Endothelial cell of umbilical vein (primary cell): Measurements from ENCODE around the gene NAA10. TPM values are rescaled to one million over a fixed set of nuclear protein-coding genes. Genes with fewer than 3 reads are reported as not detected.

ENCODE experiments used
- BruUV-seq: library from RNA; stranded (reverse); fragments of 400-500 nt; replicated peaks from 2 replicates; lab custom pipeline; 2021; lab: Mats Ljungman, UMichigan
- CTCF ChIA-PET: fragments of 300-600, 350-600 bp; sonication (Branson Sonifier 250); formaldehyde crosslinking; loops from one replicate; lab custom pipeline; 2021; ENCODE audit warnings: antibody characterized with exemption, inconsistent platforms; lab: Charles Lee
- POLR2A ChIA-PET: fragments of 300-600, 350-600 bp; sonication (Branson Sonifier 250); formaldehyde crosslinking; loops from one replicate; lab custom pipeline; 2021; ENCODE audit warnings: antibody characterized with exemption, inconsistent platforms; lab: Charles Lee
- DNase-seq: peaks from one replicate; pipeline ENCODE4 v3.0.0-alpha.2; 2011; ENCODE audit warnings: low read depth, low spot score
- FAIRE-seq: peaks from 2 replicates; lab custom pipeline; 2011; peaks lifted over from hg19 to GRCh38; lab: Jason Lieb, UNC
- H2AFZ ChIP-seq: 2 replicates; pipeline ENCODE4 v1.6.0; 2012; ENCODE audit warnings: low read depth, low read length, control low read depth, inconsistent platforms
- H3K27ac ChIP-seq: 2 replicates; pipeline ENCODE4 v1.5.1; 2011; ENCODE audit warnings: low read depth, mild to moderate bottlenecking, control low read depth, low read length, moderate library complexity; ENCODE audit not compliant: insufficient read depth
- H3K27me3 ChIP-seq, 2 experiments: 2 replicates each; pipeline versions ENCODE4 v1.6.0 to v1.6.1; 2011; ENCODE audit warnings: low read length in 2 of 2, mixed read lengths in 1 of 2; ENCODE audit not compliant: control insufficient read depth in 2 of 2, insufficient read depth in 2 of 2
- H3K36me3 ChIP-seq, 2 experiments: 2 replicates in 1 of 2; 3 replicates in 1 of 2; pipeline ENCODE4 v1.5.1; 2011; ENCODE audit warnings: low read length in 2 of 2, mild to moderate bottlenecking in 1 of 2, moderate library complexity in 1 of 2; ENCODE audit not compliant: control insufficient read depth in 2 of 2, insufficient read depth in 2 of 2; ENCODE audit errors: extremely low read depth in 1 of 2
- H3K4me1 ChIP-seq: 3 replicates; pipeline ENCODE4 v1.5.1; 2011; ENCODE audit warnings: mild to moderate bottlenecking, low read length; ENCODE audit not compliant: control insufficient read depth, insufficient read depth; ENCODE audit errors: extremely low read depth
- H3K4me2 ChIP-seq: 2 replicates; pipeline ENCODE4 v1.6.1; 2011; ENCODE audit warnings: low read length, control low read depth, mixed read lengths; ENCODE audit not compliant: insufficient read depth
- H3K4me3 ChIP-seq, 3 experiments: fragments of 200-600 bp in 1 of 3; sonication (generic), shearing (Covaris generic) in 1 of 3; replicated peaks in 1 of 3; 2 replicates each; pipeline ENCODE4 v1.5.1; 2011 to 2016; ENCODE audit warnings: control low read depth in 3 of 3, low read length in 3 of 3, mild to moderate bottlenecking in 2 of 3, inconsistent platforms in 1 of 3, low read depth in 1 of 3, moderate library complexity in 1 of 3; ENCODE audit not compliant: insufficient read depth in 1 of 3
- H3K79me2 ChIP-seq: 2 replicates; pipeline ENCODE4 v1.6.0; 2012; ENCODE audit warnings: low read length, inconsistent platforms; ENCODE audit not compliant: control insufficient read depth, insufficient read depth
- H3K9ac ChIP-seq: replicated peaks from 2 replicates; pipeline ENCODE3; 2011; ENCODE audit warnings: low read length, control low read depth; ENCODE audit not compliant: insufficient read depth; ENCODE audit errors: extremely low read depth
- H3K9me1 ChIP-seq: replicated peaks from 3 replicates; pipeline ENCODE4 v1.6.0; 2011; ENCODE audit warnings: mild to moderate bottlenecking, low read length; ENCODE audit not compliant: control insufficient read depth, insufficient read depth; ENCODE audit errors: extremely low read depth
- H3K9me3 ChIP-seq: replicated peaks from 2 replicates; pipeline ENCODE4 v1.5.1; 2012; ENCODE audit warnings: low read length, inconsistent platforms; ENCODE audit not compliant: control insufficient read depth, insufficient read depth
- H4K20me1 ChIP-seq: replicated peaks from 2 replicates; pipeline ENCODE3; 2011; ENCODE audit warnings: mild to moderate bottlenecking, low read length; ENCODE audit not compliant: control insufficient read depth, insufficient read depth; ENCODE audit errors: extremely low read depth
- CTCF ChIP-seq, 2 donors: IDR thresholded peaks; 1 replicate in 1 of 2; 2 replicates in 1 of 2; pipeline ENCODE4 v1.5.1; 2011; ENCODE audit warnings: low read length in 2 of 2, mild to moderate bottlenecking in 2 of 2, moderate library complexity in 2 of 2, control low read depth in 1 of 2, inconsistent platforms in 1 of 2, low read depth in 1 of 2; ENCODE audit not compliant: insufficient read depth in 1 of 2; ENCODE audit errors: extremely low read depth in 1 of 2
- EZH2 ChIP-seq: IDR thresholded peaks from 2 replicates; pipeline ENCODE4 v1.6.1; 2012; ENCODE audit warnings: borderline replicate concordance, low read depth, mild to moderate bottlenecking, moderate library complexity, low read length, inconsistent platforms; ENCODE audit not compliant: severe bottlenecking
- FOS ChIP-seq: IDR thresholded peaks from 2 replicates; pipeline ENCODE4 v1.6.1; 2011; ENCODE audit warnings: mild to moderate bottlenecking, low read length, moderate library complexity, borderline replicate concordance; ENCODE audit not compliant: insufficient read depth
- JUN ChIP-seq: IDR thresholded peaks from 2 replicates; pipeline ENCODE4 v1.6.1; 2011; ENCODE audit warnings: borderline replicate concordance, low read depth; ENCODE audit not compliant: insufficient read length, insufficient read depth
- MAX ChIP-seq: IDR thresholded peaks from 2 replicates; pipeline ENCODE4 v1.6.1; 2011; ENCODE audit not compliant: insufficient read depth, insufficient read length
- MYC ChIP-seq: IDR thresholded peaks from one replicate; pipeline ENCODE4 v1.6.1; 2011; ENCODE audit warnings: mild to moderate bottlenecking, low read depth, low read length
- POLR2A ChIP-seq: IDR thresholded peaks from 2 replicates; pipeline ENCODE4 v1.6.1; 2012; ENCODE audit warnings: low read depth, mild to moderate bottlenecking, control low read depth, low read length
- POLR2AphosphoS5 ChIP-seq: IDR thresholded peaks from 2 replicates; pipeline ENCODE4 v1.6.1; 2012; ENCODE audit warnings: low read depth, mild to moderate bottlenecking, control low read depth, low read length, moderate library complexity; ENCODE audit not compliant: insufficient read depth
- dilution Hi-C: fragments of 300-500 bp; cut with MboI; formaldehyde crosslinking; loops from one replicate; pipeline ENCODE4 v1.15.0; 2019; ENCODE audit warnings: low sequenced_read_pairs; ENCODE audit not compliant: extremely low pct_ligation_motif_present
- intact Hi-C: fragments of 100-400 bp; cut with micrococcal nuclease; formaldehyde crosslinking; loops from one replicate; pipeline ENCODE4 v1.10.0; 2022
- polyA plus RNA-seq, 4 experiments: library from polyadenylated mRNA; depleted of rRNA in 3 of 4; stranded (reverse) in 3 of 4; unstranded in 1 of 4; fragments of >200 nt; gene quantifications; 2 replicates each; pipeline versions ENCODE4 v1.2.1 to v1.2.3, GENCODE V29; 2011 to 2012; ENCODE audit warnings: missing spikeins in 1 of 4
- total RNA-seq: library from RNA; stranded (reverse); gene quantifications from 2 replicates; pipeline ENCODE4 v1.2.3, GENCODE V29; 2021

NAA10 gene
- total and polyA plus RNA-seq, 2 donors (not counting 3 experiments of a cell fraction or from before 2014, with no cell fraction given) = 141 to 144 TPM

- Histone ChIP-seq H4K20me1 (no peaks in the 10 kb centered on the region), H3K4me2 (no peak overlapping the region), H3K9me3 (no peaks in the 10 kb centered on the region), H3K9me1 (no peaks in the 10 kb centered on the region), H3K27me3 (no peaks in the 10 kb centered on the region), H3K27ac (no peak overlapping the region), H3K4me1 (peaks cover 3% of the 10 kb centered on the region), H3K36me3 (no peaks in the 10 kb centered on the region), H3K4me3 (no peak overlapping the region), H2AFZ (no peak overlapping the region), H3K9ac (no peak overlapping the region), H3K79me2 (peaks cover under 1% of the 10 kb centered on the region)
- no peak for DNase-seq
- dilution Hi-C loops (no loop called here), intact Hi-C loops (no loop called here)
- ChIA-PET POLR2A (no interaction called here), CTCF (interaction anchor here (0.9 to 1.5 kb wide), 3 partner anchors 9 to 15 kb away, joined by 3 to 6 read pairs (median 3); no protein-coding TSS in a partner anchor)
- BruUV-seq = no TSS peak
- TF ChIP-seq FOS (no peak), JUN (no peak), POLR2AphosphoS5 (no peak), EZH2 (no peak), POLR2A (no peak), MYC (no peak), MAX (no peak), CTCF (IDR thresholded peaks at IDR 0.05; ENCODE audit: extremely low read depth in 1 of 2, insufficient read depth in 1 of 2, low read depth in 1 of 2, low read length in 2 of 2) (no peak)
- FAIRE-seq = no peak
Observed at GRCh38 chrX:153939573-153939972, 4.7 kb upstream of the NAA10 start.
